SK-N-SH (cell line): ENCODE data around the gene MS4A15. TPM values are rescaled to one million over a fixed set of nuclear protein-coding genes. Genes with fewer than 3 reads are reported as not detected.

Source experiments
- CTCF ChIA-PET: fragments of 300-600, 350-600 bp; formaldehyde crosslinking; extraction: SDS; loops from one replicate; lab custom pipeline; 2021; lab: Yijun Ruan, JAX
- POLR2A ChIA-PET: fragments of 350-600 bp; sonication (Branson Sonifier 250); formaldehyde crosslinking; extraction: SDS; loops from one replicate; lab custom pipeline; 2020; ENCODE audit warnings: antibody characterized with exemption, inconsistent platforms; lab: Yijun Ruan, JAX
- DNase-seq: peaks from one replicate; pipeline ENCODE4 v3.0.0; 2012
- H2AFZ ChIP-seq: fragments of 200-600 bp; sonication (generic); 2 replicates; pipeline ENCODE4 v1.8.1; 2016; ENCODE audit warnings: antibody characterized with exemption, mild to moderate bottlenecking, low read depth
- H3F3A ChIP-seq: fragments of 200-600 bp; sonication (generic); replicated peaks from 2 replicates; pipeline ENCODE3; 2016; ENCODE audit warnings: antibody characterized with exemption, mild to moderate bottlenecking; ENCODE audit not compliant: insufficient read depth
- H3K27ac ChIP-seq, 2 experiments: fragments of 200-500 bp in 1 of 2; fragments of 200-600 bp in 1 of 2; sonication (Bioruptor generic) in 1 of 2; sonication (generic), shearing (Covaris generic) in 1 of 2; 2 replicates each; pipeline versions ENCODE4 v1.5.1 to v1.6.1; 2014 to 2016; ENCODE audit warnings: low read depth in 2 of 2, inconsistent platforms in 1 of 2, low read length in 1 of 2, mild to moderate bottlenecking in 1 of 2, mixed read lengths in 1 of 2
- H3K27me3 ChIP-seq: fragments of 200-600 bp; sonication (generic), shearing (Covaris generic); 2 replicates; pipeline ENCODE4 v1.6.1; 2016; ENCODE audit warnings: mixed run types; ENCODE audit not compliant: insufficient read depth
- H3K36me3 ChIP-seq, 2 experiments: fragments of 200-500 bp in 1 of 2; fragments of 200-600 bp in 1 of 2; sonication (Bioruptor generic) in 1 of 2; sonication (generic) in 1 of 2; replicated peaks in 1 of 2; 2 replicates each; pipeline versions ENCODE3 to v1.5.1; 2014 to 2016; ENCODE audit warnings: low read length in 1 of 2, mild to moderate bottlenecking in 1 of 2; ENCODE audit not compliant: insufficient read depth in 2 of 2, control insufficient read depth in 1 of 2
- H3K4me1 ChIP-seq, 2 experiments: fragments of 200-500 bp in 1 of 2; fragments of 200-600 bp in 1 of 2; sonication (Bioruptor generic) in 1 of 2; sonication (generic), shearing (Covaris generic) in 1 of 2; 2 replicates each; pipeline versions ENCODE4 v1.5.1 to v1.6.1; 2014 to 2016; ENCODE audit warnings: low read depth in 1 of 2, low read length in 1 of 2, mixed run types in 1 of 2; ENCODE audit not compliant: insufficient read depth in 2 of 2, control insufficient read depth in 1 of 2
- H3K4me2 ChIP-seq: fragments of 200-600 bp; sonication (generic), shearing (Covaris generic); 2 replicates; pipeline ENCODE4 v1.6.1; 2017; ENCODE audit warnings: mixed run types
- H3K4me3 ChIP-seq, 2 experiments: fragments of 200-500 bp in 1 of 2; fragments of 200-600 bp in 1 of 2; sonication (Bioruptor generic) in 1 of 2; sonication (generic), shearing (Covaris generic) in 1 of 2; 2 replicates each; pipeline versions ENCODE4 v1.5.1 to v1.8.1; 2014 to 2016; ENCODE audit warnings: low read depth in 2 of 2, inconsistent platforms in 1 of 2, low read length in 1 of 2, mild to moderate bottlenecking in 1 of 2, mixed read lengths in 1 of 2, moderate library complexity in 1 of 2
- H3K79me2 ChIP-seq: fragments of 200-600 bp; sonication (generic); 2 replicates; pipeline ENCODE4 v1.8.1; 2017; ENCODE audit warnings: mild to moderate bottlenecking; ENCODE audit not compliant: insufficient read depth
- H3K9ac ChIP-seq: fragments of 200-600 bp; sonication (generic); 2 replicates; pipeline ENCODE4 v1.6.1; 2017; ENCODE audit warnings: mixed run types
- H3K9me2 ChIP-seq: fragments of 200-600 bp; sonication (generic); 2 replicates; pipeline ENCODE4 v1.6.1; 2017; ENCODE audit warnings: mixed run types
- H3K9me3 ChIP-seq: fragments of 200-600 bp; sonication (generic); 2 replicates; pipeline ENCODE4 v1.6.1; 2017; ENCODE audit warnings: mixed run types, mild to moderate bottlenecking, moderate library complexity
- H4K20me1 ChIP-seq: fragments of 200-600 bp; sonication (generic); 2 replicates; pipeline ENCODE4 v1.6.1; 2017; ENCODE audit warnings: mild to moderate bottlenecking, mixed run types; ENCODE audit not compliant: insufficient read depth
- CHD2 ChIP-seq: fragments of 150-350 bp; IDR thresholded peaks from 2 replicates; pipeline ENCODE4 v1.6.1; 2018; ENCODE audit warnings: low read length; ENCODE audit not compliant: partially characterized antibody
- ELF1 ChIP-seq: IDR thresholded peaks from 2 replicates; pipeline ENCODE4 v1.4.0; 2012
- EP300 ChIP-seq, 2 experiments: IDR thresholded peaks; 2 replicates each; pipeline versions ENCODE4 v1.4.0 to v1.6.1; 2012; ENCODE audit warnings: borderline replicate concordance in 1 of 2, low read depth in 1 of 2, low read length in 1 of 2
- FOSL2 ChIP-seq: IDR thresholded peaks from 2 replicates; pipeline ENCODE4 v1.4.0; 2012; ENCODE audit warnings: low read depth, mild to moderate bottlenecking, moderate library complexity, borderline replicate concordance
- FOXJ3 ChIP-seq: sonication (generic); formaldehyde crosslinking; IDR thresholded peaks from 2 replicates; pipeline ENCODE4 v1.5.1; 2020; ENCODE audit warnings: mild to moderate bottlenecking, missing genetic modification reagents
- FOXM1 ChIP-seq: IDR thresholded peaks from 2 replicates; pipeline ENCODE4 v1.4.0; 2012; ENCODE audit warnings: low read depth, mild to moderate bottlenecking
- GABPA ChIP-seq: IDR thresholded peaks from 2 replicates; pipeline ENCODE4 v1.4.0; 2012; ENCODE audit warnings: low read depth, mild to moderate bottlenecking
- JUND ChIP-seq: IDR thresholded peaks from 2 replicates; pipeline ENCODE4 v1.4.0; 2012
- MXI1 ChIP-seq: IDR thresholded peaks from 2 replicates; pipeline ENCODE4 v1.6.1; 2012; ENCODE audit warnings: mild to moderate bottlenecking, low read depth, low read length, improper control_type of control experiment
- NFIC ChIP-seq: IDR thresholded peaks from 2 replicates; pipeline ENCODE4 v1.4.0; 2012; ENCODE audit warnings: borderline replicate concordance
- NRF1 ChIP-seq: IDR thresholded peaks from 2 replicates; pipeline ENCODE4 v1.6.1; 2012; ENCODE audit warnings: low read depth, mild to moderate bottlenecking, low read length
- RAD21 ChIP-seq: IDR thresholded peaks from 2 replicates; pipeline ENCODE4 v1.6.1; 2012; ENCODE audit warnings: mild to moderate bottlenecking, low read length
- RFX5 ChIP-seq: IDR thresholded peaks from 2 replicates; pipeline ENCODE4 v1.6.1; 2012; ENCODE audit warnings: mild to moderate bottlenecking, improper control_type of control experiment, low read length
- RXRA ChIP-seq: IDR thresholded peaks from 2 replicates; pipeline ENCODE4 v1.4.0; 2012; ENCODE audit warnings: low read depth, mild to moderate bottlenecking, borderline replicate concordance
- TCF12 ChIP-seq: IDR thresholded peaks from 2 replicates; pipeline ENCODE4 v1.4.0; 2012
- TEAD4 ChIP-seq: IDR thresholded peaks from 2 replicates; pipeline ENCODE4 v1.4.0; 2012; ENCODE audit warnings: mild to moderate bottlenecking, borderline replicate concordance; ENCODE audit not compliant: insufficient read depth
- YY1 ChIP-seq: IDR thresholded peaks from 2 replicates; pipeline ENCODE4 v1.4.0; 2012; ENCODE audit warnings: low read depth, mild to moderate bottlenecking
- WGBS: methylation state at CpG from one replicate; pipeline ENCODE4 v1.1.6; 2017; ENCODE audit warnings: low lambda C conversion rate; 5-methylcytosine and 5-hydroxymethylcytosine counted together
- polyA plus RNA-seq, 3 experiments: library from polyadenylated mRNA; depleted of rRNA; stranded (reverse); fragments of >200 nt; gene quantifications; 2 replicates each; pipeline ENCODE4 v1.2.3, GENCODE V29; 2012
- TF ChIP-seq, protein P1 (sequence below): IDR thresholded peaks from 2 replicates; pipeline ENCODE4 v1.4.0; 2012; ENCODE audit warnings: low read depth
- TF ChIP-seq, protein P2 (sequence below): IDR thresholded peaks from 2 replicates; pipeline ENCODE4 v1.4.0; 2012; ENCODE audit warnings: low read depth, borderline replicate concordance
- TF ChIP-seq, protein P3 (sequence below): fragments of 150-350 bp; IDR thresholded peaks from 2 replicates; pipeline ENCODE4 v1.6.1; 2017; ENCODE audit warnings: antibody characterized with exemption, low read length, low read depth, borderline replicate concordance
- TF ChIP-seq, protein P4 (sequence below): IDR thresholded peaks from 2 replicates; pipeline ENCODE4 v1.4.0; 2012; ENCODE audit warnings: low read depth, borderline replicate concordance

MS4A15 gene
- polyA plus RNA-seq, 1 of the 3 experiments (the other 2 are of a cell fraction), result not detected

DNA sequence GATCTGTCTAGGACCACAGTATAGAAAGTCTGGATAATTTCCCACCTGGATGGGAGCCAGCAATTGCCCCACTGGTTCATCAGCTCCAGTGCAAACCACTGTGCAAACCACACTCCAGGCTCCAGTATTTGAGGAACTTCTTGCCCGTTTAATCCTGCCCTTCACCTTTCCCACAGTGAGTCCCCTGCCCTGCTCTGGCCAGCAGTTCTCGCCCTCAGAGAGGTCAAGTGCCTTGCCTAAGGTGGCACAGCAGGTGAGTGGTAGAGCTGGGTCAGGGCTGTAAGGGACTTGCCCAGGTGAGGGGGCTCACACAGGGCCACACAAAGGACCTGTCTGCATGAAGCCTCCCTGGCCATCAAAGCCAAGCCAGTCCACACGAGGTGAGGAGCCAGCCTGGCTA lies 52.6 kb downstream of the MS4A15 start:
- Histone ChIP-seq H3K4me1 (no peaks in the 10 kb centered on the region), H3K27ac (no peak overlapping the region), H2AFZ (no peak overlapping the region), H3K9ac (no peak overlapping the region), H4K20me1 (no peaks in the 10 kb centered on the region), H3K27me3 (peaks cover 9% of the 10 kb centered on the region; the same call in 1 of the 2 replicates), H3K36me3 (no peaks in the 10 kb centered on the region), H3K4me2 (no peak overlapping the region), H3F3A (no peaks in the 10 kb centered on the region), H3K9me2 (no peaks in the 10 kb centered on the region), H3K4me3 (no peak overlapping the region), H3K79me2 (no peaks in the 10 kb centered on the region), H3K9me3 (no peaks in the 10 kb centered on the region)
- CTCF ChIA-PET, result interaction anchor here (2.0 kb wide), 1 partner anchor 90 kb away, joined by 7 read pairs; no protein-coding TSS in a partner anchor
- TF ChIP-seq TEAD4, result no peak
- TF ChIP-seq, protein P1, sequence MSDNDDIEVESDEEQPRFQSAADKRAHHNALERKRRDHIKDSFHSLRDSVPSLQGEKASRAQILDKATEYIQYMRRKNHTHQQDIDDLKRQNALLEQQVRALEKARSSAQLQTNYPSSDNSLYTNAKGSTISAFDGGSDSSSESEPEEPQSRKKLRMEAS, result no peak
- TF ChIP-seq NFIC, result no peak
- no peak for TF ChIP-seq FOXM1
- TF ChIP-seq YY1, result no peak
- TF ChIP-seq, protein P2, sequence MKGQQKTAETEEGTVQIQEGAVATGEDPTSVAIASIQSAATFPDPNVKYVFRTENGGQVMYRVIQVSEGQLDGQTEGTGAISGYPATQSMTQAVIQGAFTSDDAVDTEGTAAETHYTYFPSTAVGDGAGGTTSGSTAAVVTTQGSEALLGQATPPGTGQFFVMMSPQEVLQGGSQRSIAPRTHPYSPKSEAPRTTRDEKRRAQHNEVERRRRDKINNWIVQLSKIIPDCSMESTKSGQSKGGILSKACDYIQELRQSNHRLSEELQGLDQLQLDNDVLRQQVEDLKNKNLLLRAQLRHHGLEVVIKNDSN, result no peak
- TF ChIP-seq RFX5, result no peak
- TF ChIP-seq RXRA, result no peak
- TF ChIP-seq NRF1, result no peak
- TF ChIP-seq FOXJ3, result no peak
- TF ChIP-seq EP300 (IDR thresholded peaks at IDR 0.05; ENCODE audit: borderline replicate concordance in 1 of 2, low read depth in 1 of 2, low read length in 1 of 2), result no peak
- TF ChIP-seq, protein P3, sequence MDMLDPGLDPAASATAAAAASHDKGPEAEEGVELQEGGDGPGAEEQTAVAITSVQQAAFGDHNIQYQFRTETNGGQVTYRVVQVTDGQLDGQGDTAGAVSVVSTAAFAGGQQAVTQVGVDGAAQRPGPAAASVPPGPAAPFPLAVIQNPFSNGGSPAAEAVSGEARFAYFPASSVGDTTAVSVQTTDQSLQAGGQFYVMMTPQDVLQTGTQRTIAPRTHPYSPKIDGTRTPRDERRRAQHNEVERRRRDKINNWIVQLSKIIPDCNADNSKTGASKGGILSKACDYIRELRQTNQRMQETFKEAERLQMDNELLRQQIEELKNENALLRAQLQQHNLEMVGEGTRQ, result no peak
- TF ChIP-seq, protein P4, sequence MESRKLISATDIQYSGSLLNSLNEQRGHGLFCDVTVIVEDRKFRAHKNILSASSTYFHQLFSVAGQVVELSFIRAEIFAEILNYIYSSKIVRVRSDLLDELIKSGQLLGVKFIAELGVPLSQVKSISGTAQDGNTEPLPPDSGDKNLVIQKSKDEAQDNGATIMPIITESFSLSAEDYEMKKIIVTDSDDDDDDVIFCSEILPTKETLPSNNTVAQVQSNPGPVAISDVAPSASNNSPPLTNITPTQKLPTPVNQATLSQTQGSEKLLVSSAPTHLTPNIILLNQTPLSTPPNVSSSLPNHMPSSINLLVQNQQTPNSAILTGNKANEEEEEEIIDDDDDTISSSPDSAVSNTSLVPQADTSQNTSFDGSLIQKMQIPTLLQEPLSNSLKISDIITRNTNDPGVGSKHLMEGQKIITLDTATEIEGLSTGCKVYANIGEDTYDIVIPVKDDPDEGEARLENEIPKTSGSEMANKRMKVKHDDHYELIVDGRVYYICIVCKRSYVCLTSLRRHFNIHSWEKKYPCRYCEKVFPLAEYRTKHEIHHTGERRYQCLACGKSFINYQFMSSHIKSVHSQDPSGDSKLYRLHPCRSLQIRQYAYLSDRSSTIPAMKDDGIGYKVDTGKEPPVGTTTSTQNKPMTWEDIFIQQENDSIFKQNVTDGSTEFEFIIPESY, result no peak
- DNase-seq, result no peak
- 24% methylated on average over 3 of the region's 3 CpGs for WGBS
- POLR2A ChIA-PET, result no interaction called here

DNA sequence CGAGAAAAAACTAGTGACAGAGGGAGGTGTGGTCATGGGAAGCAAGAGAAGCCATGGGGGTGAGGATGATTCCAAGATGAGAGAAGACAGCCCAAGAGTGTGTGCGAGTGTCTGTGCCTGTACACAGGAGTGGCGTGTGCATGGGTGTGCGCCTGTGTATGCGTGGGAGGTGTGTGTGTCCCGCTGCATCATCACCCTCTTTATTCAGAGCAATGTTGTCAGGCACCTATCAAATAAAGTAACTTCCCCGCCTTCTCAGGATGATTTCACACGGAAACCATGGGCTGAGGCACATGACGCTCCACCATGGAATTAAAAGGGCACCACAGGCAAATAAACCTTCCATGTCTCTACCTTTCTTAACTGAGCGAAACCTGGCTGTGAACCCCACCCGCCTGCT lies 53.0 kb downstream of the MS4A15 start:
- DNase-seq, result no peak
- Histone ChIP-seq H3K9me2 (no peaks in the 10 kb centered on the region), H3K4me1 (no peaks in the 10 kb centered on the region), H3K4me3 (no peak overlapping the region), H3K79me2 (no peaks in the 10 kb centered on the region), H2AFZ (no peak overlapping the region), H3F3A (no peaks in the 10 kb centered on the region), H3K9ac (no peak overlapping the region), H3K27me3 (peaks cover 9% of the 10 kb centered on the region; the same call in 1 of the 2 replicates), H3K27ac (no peak overlapping the region), H4K20me1 (no peaks in the 10 kb centered on the region), H3K4me2 (no peak overlapping the region), H3K9me3 (no peaks in the 10 kb centered on the region), H3K36me3 (no peaks in the 10 kb centered on the region)
- WGBS, result 61% methylated on average over 10 of the region's 11 CpGs
- ChIA-PET POLR2A (no interaction called here), CTCF (interaction anchor here (1.2 to 2.0 kb wide), 2 partner anchors 89 to 378 kb away, joined by 3 to 7 read pairs; no protein-coding TSS in a partner anchor)
- TF ChIP-seq RFX5 (no peak), FOXM1 (no peak), EP300 (IDR thresholded peaks at IDR 0.05; ENCODE audit: borderline replicate concordance in 1 of 2, low read depth in 1 of 2, low read length in 1 of 2) (no peak), ELF1 (no peak), TCF12 (no peak), RXRA (no peak), FOSL2 (no peak), CHD2 (no peak), JUND (no peak), NFIC (no peak), MXI1 (no peak), FOXJ3 (no peak), RAD21 (no peak), GABPA (no peak)
- TF ChIP-seq, protein P4, result no peak
- TF ChIP-seq, protein P2, result no peak
